PFSK-1 (cell line): ENCODE results near the gene SATB1.

Source experiments
- FOXP2 ChIP-seq: optimal IDR thresholded peaks from 2 replicates; pipeline ENCODE3; 2011; ENCODE audit warnings: borderline replicate concordance, control low read depth, inconsistent platforms; ENCODE audit not compliant: insufficient read depth; ENCODE audit errors: extremely low read length, extremely low read depth
- POLR2AphosphoS5 ChIP-seq: IDR thresholded peaks from 2 replicates; pipeline ENCODE4 v1.6.1; 2012; ENCODE audit warnings: low read depth, mild to moderate bottlenecking, control low read depth, low read length, moderate library complexity
- SIN3A ChIP-seq: IDR thresholded peaks from 2 replicates; pipeline ENCODE4 v1.6.1; 2012; ENCODE audit warnings: mild to moderate bottlenecking, low read length, moderate library complexity, borderline replicate concordance; ENCODE audit not compliant: insufficient read depth
- TF ChIP-seq, protein P1 (sequence below), 2 experiments: IDR thresholded peaks; 2 replicates each; pipeline versions ENCODE4 v1.6.1 to v1.8.0; 2011 to 2012; ENCODE audit warnings: low read depth in 2 of 2, low read length in 2 of 2, control low read depth in 1 of 2, inconsistent platforms in 1 of 2, mild to moderate bottlenecking in 1 of 2, moderate library complexity in 1 of 2; ENCODE audit not compliant: insufficient read depth in 1 of 2

DNA sequence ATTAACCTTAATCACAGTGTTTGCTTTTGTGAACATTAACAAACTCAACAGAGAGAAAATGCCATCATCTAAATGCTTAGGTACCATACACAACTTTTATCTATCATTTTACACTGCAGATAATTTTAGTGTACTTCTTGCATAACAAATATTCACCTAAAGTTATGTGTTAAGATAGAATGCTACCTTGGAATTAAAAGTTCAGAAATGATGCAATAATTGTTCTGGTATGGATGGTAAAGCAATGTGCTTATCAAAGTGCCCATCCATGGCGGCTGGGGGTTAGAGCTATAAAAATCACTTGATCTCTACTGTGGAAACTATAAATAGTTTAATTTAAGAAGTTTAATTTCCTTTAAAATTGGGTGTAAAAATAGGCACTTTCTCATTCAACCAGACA lies 28.7 kb downstream of the SATB1 start:
- TF ChIP-seq, protein P1, sequence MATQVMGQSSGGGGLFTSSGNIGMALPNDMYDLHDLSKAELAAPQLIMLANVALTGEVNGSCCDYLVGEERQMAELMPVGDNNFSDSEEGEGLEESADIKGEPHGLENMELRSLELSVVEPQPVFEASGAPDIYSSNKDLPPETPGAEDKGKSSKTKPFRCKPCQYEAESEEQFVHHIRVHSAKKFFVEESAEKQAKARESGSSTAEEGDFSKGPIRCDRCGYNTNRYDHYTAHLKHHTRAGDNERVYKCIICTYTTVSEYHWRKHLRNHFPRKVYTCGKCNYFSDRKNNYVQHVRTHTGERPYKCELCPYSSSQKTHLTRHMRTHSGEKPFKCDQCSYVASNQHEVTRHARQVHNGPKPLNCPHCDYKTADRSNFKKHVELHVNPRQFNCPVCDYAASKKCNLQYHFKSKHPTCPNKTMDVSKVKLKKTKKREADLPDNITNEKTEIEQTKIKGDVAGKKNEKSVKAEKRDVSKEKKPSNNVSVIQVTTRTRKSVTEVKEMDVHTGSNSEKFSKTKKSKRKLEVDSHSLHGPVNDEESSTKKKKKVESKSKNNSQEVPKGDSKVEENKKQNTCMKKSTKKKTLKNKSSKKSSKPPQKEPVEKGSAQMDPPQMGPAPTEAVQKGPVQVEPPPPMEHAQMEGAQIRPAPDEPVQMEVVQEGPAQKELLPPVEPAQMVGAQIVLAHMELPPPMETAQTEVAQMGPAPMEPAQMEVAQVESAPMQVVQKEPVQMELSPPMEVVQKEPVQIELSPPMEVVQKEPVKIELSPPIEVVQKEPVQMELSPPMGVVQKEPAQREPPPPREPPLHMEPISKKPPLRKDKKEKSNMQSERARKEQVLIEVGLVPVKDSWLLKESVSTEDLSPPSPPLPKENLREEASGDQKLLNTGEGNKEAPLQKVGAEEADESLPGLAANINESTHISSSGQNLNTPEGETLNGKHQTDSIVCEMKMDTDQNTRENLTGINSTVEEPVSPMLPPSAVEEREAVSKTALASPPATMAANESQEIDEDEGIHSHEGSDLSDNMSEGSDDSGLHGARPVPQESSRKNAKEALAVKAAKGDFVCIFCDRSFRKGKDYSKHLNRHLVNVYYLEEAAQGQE (IDR thresholded peaks at IDR 0.05; ENCODE audit: insufficient read depth in 1 of 2, low read depth in 2 of 2, low read length in 2 of 2), result no peak
- TF ChIP-seq FOXP2, result no peak
- TF ChIP-seq SIN3A, result no peak
- no peak for TF ChIP-seq POLR2AphosphoS5
